PFSK-1 (cell line): ENCODE results near the gene NOS1.

Experiments used
- FOXP2 ChIP-seq: optimal IDR thresholded peaks from 2 replicates; pipeline ENCODE3; 2011; ENCODE audit warnings: borderline replicate concordance, control low read depth, inconsistent platforms; ENCODE audit not compliant: insufficient read depth; ENCODE audit errors: extremely low read length, extremely low read depth
- POLR2AphosphoS5 ChIP-seq: IDR thresholded peaks from 2 replicates; pipeline ENCODE4 v1.6.1; 2012; ENCODE audit warnings: low read depth, mild to moderate bottlenecking, control low read depth, low read length, moderate library complexity
- REST ChIP-seq, 2 experiments: IDR thresholded peaks; 2 replicates each; pipeline versions ENCODE4 v1.6.1 to v1.8.0; 2011 to 2012; ENCODE audit warnings: low read depth in 2 of 2, low read length in 2 of 2, control low read depth in 1 of 2, inconsistent platforms in 1 of 2, mild to moderate bottlenecking in 1 of 2, moderate library complexity in 1 of 2; ENCODE audit not compliant: insufficient read depth in 1 of 2
- SIN3A ChIP-seq: IDR thresholded peaks from 2 replicates; pipeline ENCODE4 v1.6.1; 2012; ENCODE audit warnings: mild to moderate bottlenecking, low read length, moderate library complexity, borderline replicate concordance; ENCODE audit not compliant: insufficient read depth
- TAF1 ChIP-seq: IDR thresholded peaks from 2 replicates; pipeline ENCODE4 v1.6.1; 2012; ENCODE audit warnings: low read length, control low read depth, borderline replicate concordance; ENCODE audit not compliant: insufficient read depth

The NOS1 gene

DNA sequence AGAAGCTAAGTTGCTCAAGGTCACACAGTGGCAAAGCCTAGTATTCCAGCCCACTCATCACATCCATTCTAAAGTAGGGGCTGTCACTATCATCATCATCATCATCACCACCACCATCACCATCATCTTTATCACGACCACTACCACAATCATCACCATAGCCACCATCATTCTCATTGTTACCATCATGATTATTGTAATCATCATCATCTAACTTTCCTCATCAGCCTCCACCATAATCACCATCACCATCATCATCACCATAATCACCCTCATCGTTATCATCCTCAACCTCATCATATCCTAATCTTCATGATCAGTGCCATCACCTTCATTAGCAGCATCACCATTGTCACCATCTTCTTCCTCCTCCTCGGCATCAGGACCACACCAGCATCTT is 48.7 kb downstream of the NOS1 start:
- TF ChIP-seq TAF1 = no peak
- TF ChIP-seq SIN3A = no peak
- TF ChIP-seq REST (IDR thresholded peaks at IDR 0.05; ENCODE audit: insufficient read depth in 1 of 2, low read depth in 2 of 2, low read length in 2 of 2) = no peak
- no peak for TF ChIP-seq POLR2AphosphoS5
- no peak for TF ChIP-seq FOXP2

GRCh38 chr12:117309276-117309925 is 52.0 kb downstream of the NOS1 start:
- TF ChIP-seq FOXP2 (no peak), POLR2AphosphoS5 (no peak), SIN3A (no peak), REST (IDR thresholded peaks at IDR 0.05; ENCODE audit: insufficient read depth in 1 of 2, low read depth in 2 of 2, low read length in 2 of 2) (no peak), TAF1 (no peak)

DNA sequence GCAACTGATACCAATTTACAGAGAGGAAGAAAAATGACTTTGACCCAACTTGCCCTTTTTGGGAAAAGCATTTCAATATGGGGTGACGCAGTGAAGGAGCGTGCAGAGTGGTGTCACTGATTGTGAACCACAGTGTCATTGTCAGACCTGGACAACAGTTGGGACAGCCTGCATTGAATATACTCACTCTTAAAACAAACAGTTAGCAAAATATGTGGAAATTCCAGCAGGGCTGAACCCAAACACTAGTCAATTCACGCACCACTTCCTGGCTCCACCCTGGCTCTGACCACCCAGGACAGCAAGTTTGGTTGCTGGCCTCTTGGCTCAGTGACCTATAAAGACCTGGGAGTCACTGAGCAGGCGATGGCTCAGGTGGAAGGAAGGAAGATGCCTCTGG is 61.3 kb downstream of the NOS1 start:
- TF ChIP-seq POLR2AphosphoS5 = no peak
- no peak for TF ChIP-seq SIN3A
- no peak for TF ChIP-seq REST (IDR thresholded peaks at IDR 0.05; ENCODE audit: insufficient read depth in 1 of 2, low read depth in 2 of 2, low read length in 2 of 2)
- TF ChIP-seq TAF1 = no peak
- TF ChIP-seq FOXP2 = no peak

DNA sequence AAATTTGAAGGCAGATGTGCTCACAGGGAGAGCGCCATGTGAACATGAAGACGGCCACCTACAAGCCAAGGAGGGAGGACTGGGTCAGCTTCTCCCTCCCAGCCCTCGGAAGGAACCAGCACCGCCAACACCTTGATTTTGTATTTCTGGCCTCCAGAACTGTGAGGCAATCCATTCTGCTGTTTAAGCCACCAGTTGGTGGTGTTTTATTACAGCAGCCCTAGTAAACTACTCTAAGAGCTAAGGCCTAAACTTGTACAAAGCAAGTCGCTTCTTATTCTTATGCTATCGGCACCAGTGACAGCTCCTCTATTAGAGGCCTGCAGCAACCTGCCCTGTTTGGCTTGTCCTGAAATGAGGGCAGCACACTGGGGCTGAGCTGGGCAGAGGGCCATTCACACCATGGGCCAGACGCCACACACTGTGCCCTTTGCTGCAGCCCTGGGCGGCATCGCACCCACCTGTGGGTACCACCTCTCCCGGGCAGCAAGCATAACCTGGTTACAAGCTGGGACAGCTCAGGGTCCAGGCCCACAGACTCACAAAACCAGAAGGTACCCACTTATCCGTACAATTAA is 62.7 kb downstream of the NOS1 start:
- TF ChIP-seq SIN3A = no peak
- no peak for TF ChIP-seq TAF1
- TF ChIP-seq POLR2AphosphoS5 = no peak
- no peak for TF ChIP-seq FOXP2
- TF ChIP-seq REST (IDR thresholded peaks at IDR 0.05; ENCODE audit: insufficient read depth in 1 of 2, low read depth in 2 of 2, low read length in 2 of 2) = no peak
